H1 (cell line): ENCODE data around the gene SPCS3. TPM values are rescaled to one million over a fixed set of nuclear protein-coding genes. Genes with fewer than 3 reads are reported as not detected.
A peak's percentile ranks its signal among the peaks of the same experiment; 100 is the strongest.

ENCODE experiments used
- CTCF ChIA-PET: fragments of 300-600 bp; sonication (Branson Sonifier 250); formaldehyde crosslinking; loops from one replicate; lab custom pipeline; 2021; ENCODE audit not compliant: partially characterized antibody; lab: Charles Lee
- POLR2A ChIA-PET: fragments of 300-600 bp; sonication (Branson Sonifier 250); formaldehyde crosslinking; loops from one replicate; lab custom pipeline; 2021; ENCODE audit warnings: inconsistent platforms; ENCODE audit not compliant: partially characterized antibody; lab: Charles Lee
- DNase-seq, 2 experiments: peaks; one replicate each; pipeline versions ENCODE4 v3.0.0 to v3.0.0-alpha.2; 2010 to 2022; ENCODE audit warnings: low spot score in 2 of 2, low read depth in 1 of 2, mixed read lengths in 1 of 2
- FAIRE-seq: peaks from 2 replicates; lab custom pipeline; 2011; peaks lifted over from hg19 to GRCh38; lab: Jason Lieb, UNC
- H2AFZ ChIP-seq: 2 replicates; pipeline ENCODE4 v1.8.1; 2012; ENCODE audit warnings: low read length, inconsistent platforms
- H2AK5ac ChIP-seq: 2 replicates; pipeline ENCODE4 v1.6.1; 2013; ENCODE audit warnings: low read depth, low read length
- H2BK120ac ChIP-seq: replicated peaks from 2 replicates; pipeline ENCODE3; 2013; ENCODE audit warnings: low read depth, low read length, inconsistent platforms
- H2BK12ac ChIP-seq: 2 replicates; pipeline ENCODE4 v1.6.1; 2013; ENCODE audit warnings: low read depth, low read length
- H2BK15ac ChIP-seq: 2 replicates; pipeline ENCODE4 v1.6.1; 2013; ENCODE audit warnings: low read length
- H2BK20ac ChIP-seq: 2 replicates; pipeline ENCODE4 v1.6.1; 2013; ENCODE audit warnings: low read length
- H2BK5ac ChIP-seq: 2 replicates; pipeline ENCODE4 v1.6.1; 2013; ENCODE audit warnings: low read depth, low read length
- H3K14ac ChIP-seq: 2 replicates; pipeline ENCODE4 v1.6.1; 2013; ENCODE audit warnings: inconsistent platforms; ENCODE audit not compliant: insufficient read length
- H3K18ac ChIP-seq: 2 replicates; pipeline ENCODE4 v1.6.1; 2013; ENCODE audit warnings: low read length; ENCODE audit errors: extremely low read depth
- H3K23ac ChIP-seq: 2 replicates; pipeline ENCODE4 v1.6.1; 2013; ENCODE audit warnings: inconsistent platforms; ENCODE audit not compliant: insufficient read length
- H3K23me2 ChIP-seq: 2 replicates; pipeline ENCODE4 v1.6.1; 2013; ENCODE audit warnings: low read depth, low read length
- H3K27ac ChIP-seq: 2 replicates; pipeline ENCODE4 v1.6.1; 2011; ENCODE audit warnings: low read depth, low read length, inconsistent platforms
- H3K27me3 ChIP-seq, 4 experiments: replicated peaks in 1 of 4; 1 replicate in 1 of 4; 2 replicates in 3 of 4; pipeline versions ENCODE4 v1.6.1 to v1.8.1; 2011 to 2013; ENCODE audit warnings: low read length in 3 of 4, mild to moderate bottlenecking in 3 of 4, inconsistent platforms in 2 of 4, mixed read lengths in 2 of 4, moderate library complexity in 1 of 4; ENCODE audit not compliant: control insufficient read depth in 3 of 4, insufficient read depth in 3 of 4; ENCODE audit errors: extremely low read depth in 1 of 4
- H3K36me3 ChIP-seq, 4 experiments: 2 replicates each; pipeline versions ENCODE4 v1.6.1 to v1.8.1; 2011 to 2013; ENCODE audit warnings: mild to moderate bottlenecking in 4 of 4, low read length in 3 of 4, moderate library complexity in 2 of 4, control low read depth in 1 of 4, inconsistent platforms in 1 of 4; ENCODE audit not compliant: insufficient read depth in 4 of 4, control insufficient read depth in 2 of 4
- H3K4ac ChIP-seq: replicated peaks from 2 replicates; pipeline ENCODE3; 2013; ENCODE audit warnings: low read length, low read depth, mixed read lengths, inconsistent platforms; ENCODE audit not compliant: insufficient read length
- H3K4me1 ChIP-seq, 4 experiments: replicated peaks in 1 of 4; 1 replicate in 1 of 4; 2 replicates in 3 of 4; pipeline versions ENCODE4 v1.6.1 to v1.8.1; 2011 to 2013; ENCODE audit warnings: low read length in 3 of 4, inconsistent platforms in 2 of 4, mixed read lengths in 1 of 4; ENCODE audit not compliant: insufficient read depth in 4 of 4, control insufficient read depth in 3 of 4
- H3K4me2 ChIP-seq, 2 experiments: 2 replicates each; pipeline versions ENCODE4 v1.6.1 to v1.8.1; 2011 to 2013; ENCODE audit warnings: low read depth in 2 of 2, low read length in 2 of 2, control low read depth in 1 of 2, inconsistent platforms in 1 of 2, mild to moderate bottlenecking in 1 of 2; ENCODE audit not compliant: insufficient read depth in 1 of 2
- H3K4me3 ChIP-seq, 4 experiments: fragments of 200-600, 300-600 bp in 1 of 4; sonication (generic), shearing (Covaris generic), sonication (Bioruptor Twin) in 1 of 4; 2 replicates each; pipeline versions ENCODE4 v1.5.1 to v1.8.1; 2011 to 2016; ENCODE audit warnings: low read length in 4 of 4, low read depth in 3 of 4, control low read depth in 2 of 4, inconsistent platforms in 2 of 4, mild to moderate bottlenecking in 2 of 4, mixed read lengths in 1 of 4, moderate library complexity in 1 of 4; ENCODE audit not compliant: insufficient read depth in 2 of 4; ENCODE audit errors: extremely low read depth in 1 of 4
- H3K56ac ChIP-seq: replicated peaks from 2 replicates; pipeline ENCODE3; 2013; ENCODE audit warnings: low read depth, mild to moderate bottlenecking, mixed read lengths, low read length, inconsistent platforms; ENCODE audit not compliant: insufficient read length
- H3K79me1 ChIP-seq: 2 replicates; pipeline ENCODE4 v1.6.1; 2013; ENCODE audit warnings: low read depth, low read length, control low read depth
- H3K79me2 ChIP-seq, 2 experiments: 2 replicates each; pipeline versions ENCODE4 v1.6.1 to v1.8.1; 2012 to 2013; ENCODE audit warnings: low read length in 2 of 2, mild to moderate bottlenecking in 2 of 2, inconsistent platforms in 1 of 2; ENCODE audit not compliant: insufficient read depth in 2 of 2, control insufficient read depth in 1 of 2
- H3K9ac ChIP-seq, 4 experiments: replicated peaks in 1 of 4; 1 replicate in 1 of 4; 2 replicates in 3 of 4; pipeline versions ENCODE4 v1.6.1 to v1.8.1; 2011 to 2013; ENCODE audit warnings: low read depth in 3 of 4, low read length in 3 of 4, control low read depth in 2 of 4, mild to moderate bottlenecking in 2 of 4, moderate library complexity in 2 of 4, inconsistent platforms in 1 of 4; ENCODE audit errors: extremely low read depth in 1 of 4
- H3K9me3 ChIP-seq, 2 experiments: 2 replicates each; pipeline versions ENCODE4 v1.6.1 to v1.8.1; 2012 to 2013; ENCODE audit warnings: mild to moderate bottlenecking in 2 of 2, moderate library complexity in 2 of 2, control low read depth in 1 of 2, inconsistent platforms in 1 of 2, low read depth in 1 of 2, low read length in 1 of 2, mixed read lengths in 1 of 2; ENCODE audit not compliant: insufficient read depth in 2 of 2
- H4K20me1 ChIP-seq, 2 experiments: replicated peaks in 1 of 2; 2 replicates each; pipeline versions ENCODE3 to v1.8.1; 2011 to 2013; ENCODE audit warnings: inconsistent platforms in 2 of 2, low read length in 2 of 2, mild to moderate bottlenecking in 1 of 2; ENCODE audit not compliant: insufficient read depth in 2 of 2, control insufficient read depth in 1 of 2
- H4K5ac ChIP-seq: 2 replicates; pipeline ENCODE4 v1.6.1; 2013; ENCODE audit warnings: low read length, low read depth, mixed read lengths, inconsistent platforms; ENCODE audit not compliant: insufficient read length
- H4K8ac ChIP-seq: 2 replicates; pipeline ENCODE4 v1.8.0; 2013; ENCODE audit warnings: mild to moderate bottlenecking, moderate library complexity, low read length, inconsistent platforms; ENCODE audit not compliant: insufficient read depth; ENCODE audit errors: extremely low read depth
- H4K91ac ChIP-seq: replicated peaks from 2 replicates; pipeline ENCODE3; 2013; ENCODE audit warnings: low read length, mixed read lengths, inconsistent platforms; ENCODE audit not compliant: insufficient read length
- CTCF ChIP-seq, 3 experiments: IDR thresholded peaks; 1 replicate in 2 of 3; 2 replicates in 1 of 3; pipeline versions ENCODE4 v1.5.1 to v1.6.1; 2011; ENCODE audit warnings: low read length in 3 of 3, mild to moderate bottlenecking in 3 of 3, inconsistent platforms in 2 of 3, low read depth in 1 of 3, moderate library complexity in 1 of 3; ENCODE audit not compliant: insufficient read depth in 1 of 3; ENCODE audit errors: control extremely low read depth in 1 of 3
- KDM4A ChIP-seq: IDR thresholded peaks from one replicate; pipeline ENCODE4 v1.7.1; 2012; ENCODE audit warnings: low read depth, mild to moderate bottlenecking, moderate library complexity, low read length, inconsistent platforms; ENCODE audit not compliant: severe bottlenecking
- RAD21 ChIP-seq, 2 experiments: IDR thresholded peaks in 1 of 2; conservative IDR thresholded peaks in 1 of 2; 2 replicates each; pipeline ENCODE4 v1.6.1; 2011; ENCODE audit warnings: low read depth in 2 of 2, low read length in 2 of 2, improper control_type of control experiment in 1 of 2, inconsistent platforms in 1 of 2, mild to moderate bottlenecking in 1 of 2, moderate library complexity in 1 of 2
- SUZ12 ChIP-seq: fragments of 200-600 bp; sonication (generic); IDR thresholded peaks from 2 replicates; pipeline ENCODE4 v1.6.1; 2012; ENCODE audit warnings: mild to moderate bottlenecking, inconsistent platforms, low read length, moderate library complexity, mixed read lengths
- USF2 ChIP-seq: IDR thresholded peaks from 2 replicates; pipeline ENCODE4 v1.6.1; 2011; ENCODE audit warnings: low read length, improper control_type of control experiment
- WGBS, 2 experiments: shearing (Covaris generic) in 1 of 2; methylation state at CpG; one replicate each; pipeline versions ENCODE4 v1.1.6 to v1.1.7; 2013 to 2015; ENCODE audit warnings: low lambda C conversion rate in 2 of 2, mixed read lengths in 2 of 2, inconsistent platforms in 1 of 2, low coverage in 1 of 2, missing lambda C conversion rate in 1 of 2; ENCODE audit not compliant: insufficient replicate concordance in 2 of 2, insufficient coverage in 1 of 2, insufficient read length in 1 of 2; ENCODE audit errors: extremely low coverage in 1 of 2, missing lambda C conversion rate in 1 of 2; 5-methylcytosine and 5-hydroxymethylcytosine counted together
- polyA plus RNA-seq, 7 experiments: library from polyadenylated mRNA; depleted of rRNA in 3 of 7; stranded (reverse) in 5 of 7; unstranded in 2 of 7; fragments of >200 nt in 5 of 7; fragments of 200-250 nt in 2 of 7; gene quantifications; 1 replicate in 5 of 7; 2 replicates in 1 of 7; 4 replicates in 1 of 7; pipeline versions ENCODE4 v1.2.1 to v1.2.3, GENCODE V29; 2011 to 2013; ENCODE audit warnings: missing spikeins in 2 of 7, mixed read lengths in 2 of 7
- total RNA-seq: library from RNA; stranded (reverse); fragmentation: NEBNext Ultra II Directional; extraction: Animal tissue kit (Norgen Biotek cat#: 25700); gene quantifications from 2 replicates; pipeline ENCODE4 v1.2.1, GENCODE V29; 2021

The SPCS3 gene
- total and polyA plus RNA-seq, 2 of the 8 experiments (the other 6 are each of a cell fraction or from before 2014, with no cell fraction given), result 18.4 to 117 TPM

- WGBS, 2 experiments, result 69% methylated on average over 8 of the region's 8 CpGs; no CpG with 5 or more reads in 1 of the 2 experiments
- H2BK5ac ChIP-seq, result no peak overlapping the region
- H2BK120ac ChIP-seq, result no peak overlapping the region
- H3K23me2 ChIP-seq, result no peaks in the 10 kb centered on the region
- no peaks in the 10 kb centered on the region; a peak in 1 of 4 replicates for H3K79me2 ChIP-seq
- H2BK12ac ChIP-seq, result no peak overlapping the region
- no peak overlapping the region for H4K5ac ChIP-seq
- no peak overlapping the region for H4K91ac ChIP-seq
- H3K56ac ChIP-seq, result no peak overlapping the region
- H4K8ac ChIP-seq, result no peak overlapping the region
- no peak for TF ChIP-seq USF2
- TF ChIP-seq CTCF (IDR thresholded peaks at IDR 0.05; ENCODE audit: control extremely low read depth in 1 of 3, insufficient read depth in 1 of 3, low read depth in 1 of 3, low read length in 3 of 3), result peak in 2 of 3 experiments; percentile 49 to 52; a peak in 2 of 4 replicates
- TF ChIP-seq RAD21 (IDR thresholded peaks at IDR 0.05 in 1 of 2, conservative IDR thresholded peaks at IDR 0.05 in 1 of 2; ENCODE audit: low read depth in 2 of 2, low read length in 2 of 2), result peak; percentile 87 to 90
- no peak for TF ChIP-seq KDM4A
- no peak for TF ChIP-seq SUZ12
- no peak overlapping the region for H3K4me3 ChIP-seq
- no peak overlapping the region for H2BK20ac ChIP-seq
- no peak overlapping the region for H3K9ac ChIP-seq
- H3K14ac ChIP-seq, result no peak overlapping the region
- H3K4me1 ChIP-seq, result peaks cover 0 to 3% (median under 1%) of the 10 kb centered on the region in 4 experiments; a peak in 2 of 7 replicates
- ChIA-PET POLR2A (no interaction called here), CTCF (interaction anchor here (0.7 to 4.6 kb wide), 48 partner anchors 9 to 1035 kb away, joined by 3 to 52 read pairs (median 4); no protein-coding TSS in a partner anchor)
- H2AK5ac ChIP-seq, result no peak overlapping the region
- H4K20me1 ChIP-seq, result peaks cover 0 to 3% of the 10 kb centered on the region in 2 experiments
- H2BK15ac ChIP-seq, result no peak overlapping the region
- peaks cover 18 to 22% of the 10 kb centered on the region in 2 experiments for H3K9me3 ChIP-seq
- peaks cover 0 to 3% (median 0%) of the 10 kb centered on the region in 4 experiments; a peak in 1 of 8 replicates for H3K36me3 ChIP-seq
- no peaks in the 10 kb centered on the region for H3K79me1 ChIP-seq
- no peak overlapping the region for H3K4me2 ChIP-seq
- DNase-seq, result no peak
- peaks cover 0 to 1% (median 0%) of the 10 kb centered on the region in 4 experiments; a peak in 1 of 7 replicates for H3K27me3 ChIP-seq
- no peak for FAIRE-seq
- no peak overlapping the region for H3K27ac ChIP-seq
- H3K4ac ChIP-seq, result no peak overlapping the region
- H2AFZ ChIP-seq, result no peak overlapping the region
- H3K23ac ChIP-seq, result no peak overlapping the region
- H3K18ac ChIP-seq, result 0 out of 2 replicates have a peak overlapping the region, but pooled peaks have one; percentile 20
Observed at GRCh38 chr4:176340871-176341685, 21.3 kb downstream of the SPCS3 start.
